Measurements from ENCODE around the gene LRRC46. TPM values are rescaled to one million over a fixed set of nuclear protein-coding genes. Genes with fewer than 3 reads are reported as not detected.

The LRRC46 gene
- total and polyA plus RNA-seq, 9 of the 15 experiments (the other 6 are each of a cell fraction or from before 2014, with no cell fraction given), result 0.39 to 1.4 (median 0.53) TPM; not detected in 1

DNA sequence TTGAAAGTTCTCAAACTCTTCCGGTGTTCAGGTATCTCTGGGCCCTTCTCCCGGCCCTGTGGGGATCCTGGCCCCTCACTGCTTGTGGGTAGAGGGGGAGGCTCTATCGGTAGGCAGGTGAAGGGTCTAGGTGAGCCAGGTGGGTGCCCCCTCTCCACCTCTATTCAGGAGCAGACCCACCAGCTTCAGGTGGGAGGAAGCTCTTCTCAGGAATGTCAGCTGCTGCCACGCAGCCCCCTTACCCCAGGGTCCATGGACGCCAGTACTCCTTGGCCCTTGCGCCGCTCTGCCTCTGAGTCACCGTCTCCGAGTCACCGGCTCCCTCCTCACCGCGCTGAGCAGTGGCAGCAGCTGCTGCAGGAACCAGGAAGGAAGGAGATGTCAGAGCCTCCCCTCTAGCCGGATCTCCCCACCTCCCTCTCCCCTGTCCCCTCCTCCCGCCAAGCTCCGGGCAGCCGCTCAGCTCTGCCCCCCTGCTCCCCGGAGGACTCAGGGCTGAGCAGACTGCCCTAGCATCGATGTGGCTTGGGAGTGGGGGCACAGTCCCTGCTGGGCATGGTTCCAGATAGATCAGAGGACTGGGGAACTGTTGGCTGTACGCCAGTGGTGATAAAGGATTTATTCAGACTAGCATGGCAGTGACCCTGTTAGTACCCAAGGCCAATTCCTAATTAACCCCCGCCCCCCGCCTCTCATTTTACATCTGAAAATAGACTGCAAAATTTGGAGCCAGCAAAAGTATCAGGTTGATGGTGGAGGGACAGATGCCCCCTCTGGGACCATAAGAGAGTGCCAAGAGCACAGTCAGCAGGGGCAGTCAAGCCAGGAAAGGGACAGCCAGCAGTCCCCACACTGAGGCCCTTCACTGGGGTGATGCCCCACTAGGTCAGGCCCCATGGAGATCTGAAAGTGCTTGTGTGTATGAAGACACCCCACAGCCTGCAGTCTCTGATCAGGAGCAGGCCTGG, 9.8 kb upstream of the LRRC46 start, which contains the start of gene OSBPL7 (continued):
- no peak for TF ChIP-seq CHD7 (IDR thresholded peaks at IDR 0.05; ENCODE audit: low read depth, low read length)
- TF ChIP-seq ZNF318 (IDR thresholded peaks at IDR 0.05; ENCODE audit: borderline replicate concordance in 1 of 2, low read depth in 1 of 2), result no peak; a peak in 1 of 4 replicates
- no peak for TF ChIP-seq FOXJ2 (tag; IDR thresholded peaks at IDR 0.05)
- no peak for TF ChIP-seq NCOA1 (IDR thresholded peaks at IDR 0.05; ENCODE audit: low read depth)
